Trophoblast cell (in vitro differentiated cells and primary cell): ENCODE data around the gene ALPI.
A peak's percentile ranks its signal among the peaks of the same experiment; 100 is the strongest.

Experiments used
- DNase-seq, 2 donors: peaks; one replicate each; pipeline ENCODE4 v3.0.0-alpha.2; 2016
- H2AFZ ChIP-seq: 2 replicates; pipeline ENCODE4 v1.6.1; 2013; ENCODE audit warnings: low read length, moderate library complexity, mild to moderate bottlenecking; ENCODE audit not compliant: insufficient read depth, poor library complexity
- H2AK5ac ChIP-seq: 2 replicates; pipeline ENCODE4 v1.6.1; 2013; ENCODE audit warnings: mild to moderate bottlenecking, low read length
- H2BK120ac ChIP-seq: 2 replicates; pipeline ENCODE4 v1.6.1; 2013; ENCODE audit warnings: low read length, mild to moderate bottlenecking, moderate library complexity; ENCODE audit not compliant: insufficient read depth, poor library complexity
- H2BK12ac ChIP-seq: 2 replicates; pipeline ENCODE4 v1.6.1; 2013; ENCODE audit warnings: mild to moderate bottlenecking, low read length, moderate library complexity
- H2BK5ac ChIP-seq: 2 replicates; pipeline ENCODE4 v1.6.1; 2013; ENCODE audit warnings: low read length, low read depth, moderate library complexity, mild to moderate bottlenecking; ENCODE audit not compliant: poor library complexity
- H3K14ac ChIP-seq: 2 replicates; pipeline ENCODE4 v1.6.1; 2013; ENCODE audit warnings: mild to moderate bottlenecking, low read length
- H3K18ac ChIP-seq: 2 replicates; pipeline ENCODE4 v1.6.1; 2013; ENCODE audit warnings: mild to moderate bottlenecking, low read length
- H3K23ac ChIP-seq: 2 replicates; pipeline ENCODE4 v1.6.1; 2013; ENCODE audit warnings: low read length
- H3K27ac ChIP-seq: 2 replicates; pipeline ENCODE4 v1.5.1; 2013; ENCODE audit warnings: low read depth, mild to moderate bottlenecking, inconsistent platforms, low read length, moderate library complexity
- H3K27me3 ChIP-seq: 2 replicates; pipeline ENCODE4 v1.6.1; 2013; ENCODE audit warnings: inconsistent platforms, mild to moderate bottlenecking, low read length, moderate library complexity; ENCODE audit not compliant: insufficient read depth
- H3K36me3 ChIP-seq, 2 experiments: 1 replicate in 1 of 2; 2 replicates in 1 of 2; pipeline ENCODE4 v1.6.1; 2013; ENCODE audit warnings: low read length in 2 of 2, mild to moderate bottlenecking in 2 of 2, moderate library complexity in 1 of 2; ENCODE audit not compliant: insufficient read depth in 2 of 2, control insufficient read depth in 1 of 2
- H3K4ac ChIP-seq: 2 replicates; pipeline ENCODE4 v1.6.1; 2013; ENCODE audit warnings: low read depth, mild to moderate bottlenecking, low read length, moderate library complexity
- H3K4me1 ChIP-seq, 2 experiments: 1 replicate in 1 of 2; 2 replicates in 1 of 2; pipeline ENCODE4 v1.6.1; 2013; ENCODE audit warnings: low read length in 2 of 2, mild to moderate bottlenecking in 2 of 2, moderate library complexity in 1 of 2; ENCODE audit not compliant: insufficient read depth in 2 of 2, control insufficient read depth in 1 of 2
- H3K4me2 ChIP-seq: 2 replicates; pipeline ENCODE4 v1.6.1; 2013; ENCODE audit warnings: inconsistent platforms, mild to moderate bottlenecking, low read length, moderate library complexity
- H3K4me3 ChIP-seq: 2 replicates; pipeline ENCODE4 v1.5.1; 2013; ENCODE audit warnings: mild to moderate bottlenecking, low read depth, low read length, inconsistent platforms
- H3K79me1 ChIP-seq: one replicate; pipeline ENCODE4 v1.6.1; 2013; ENCODE audit warnings: low read length
- H3K79me2 ChIP-seq: 2 replicates; pipeline ENCODE4 v1.6.1; 2013; ENCODE audit warnings: low read length, mild to moderate bottlenecking; ENCODE audit not compliant: control insufficient read depth, insufficient read depth, poor library complexity
- H3K9ac ChIP-seq: 2 replicates; pipeline ENCODE4 v1.6.1; 2013; ENCODE audit warnings: mild to moderate bottlenecking, low read length
- H3K9me3 ChIP-seq: 2 replicates; pipeline ENCODE4 v1.6.1; 2013; ENCODE audit warnings: low read depth, mild to moderate bottlenecking, control low read depth, inconsistent platforms, low read length; ENCODE audit not compliant: insufficient read depth
- H4K12ac ChIP-seq: 2 replicates; pipeline ENCODE4 v1.6.1; 2013; ENCODE audit warnings: low read depth, mild to moderate bottlenecking, low read length, moderate library complexity
- H4K8ac ChIP-seq: 2 replicates; pipeline ENCODE4 v1.6.1; 2013; ENCODE audit warnings: low read depth, mild to moderate bottlenecking, low read length, moderate library complexity
- H4K91ac ChIP-seq: one replicate; pipeline ENCODE4 v1.6.1; 2013; ENCODE audit warnings: low read depth, mild to moderate bottlenecking, low read length, moderate library complexity
- WGBS: extraction: QIAGEN DNeasy Blood & Tissue Kit; methylation state at CpG from one replicate; pipeline ENCODE4 v1.1.7; 2013; ENCODE audit warnings: missing lambda C conversion rate; ENCODE audit not compliant: insufficient read length, insufficient coverage; ENCODE audit errors: extremely low coverage; 5-methylcytosine and 5-hydroxymethylcytosine counted together

Gene ALPI

GRCh38 chr2:232436381-232437194, 19.4 kb upstream of the ALPI start:
- Histone ChIP-seq H3K4me1 (peaks cover 2 to 7% of the 10 kb centered on the region in 2 experiments), H3K9me3 (peaks cover 7% of the 10 kb centered on the region), H3K4me3 (no peak overlapping the region), H3K27ac (no peak overlapping the region), H3K79me2 (no peaks in the 10 kb centered on the region), H3K27me3 (no peaks in the 10 kb centered on the region), H4K12ac (no peak overlapping the region), H3K9ac (no peak overlapping the region), H2BK120ac (no peak overlapping the region), H3K4me2 (no peak overlapping the region), H3K36me3 (no peaks in the 10 kb centered on the region), H2BK5ac (no peak overlapping the region), H2BK12ac (no peak overlapping the region), H4K8ac (no peak overlapping the region), H2AFZ (no peak overlapping the region), H4K91ac (no peak overlapping the region), H3K4ac (no peak overlapping the region), H3K14ac (no peak overlapping the region), H3K79me1 (no peaks in the 10 kb centered on the region), H3K18ac (no peak overlapping the region), H2AK5ac (no peak overlapping the region), H3K23ac (no peak overlapping the region)
- WGBS, result no CpG with 5 or more reads among the region's 15 CpGs
- no peak for DNase-seq

GRCh38 chr2:232437195-232437571, 18.8 kb upstream of the ALPI start:
- Histone ChIP-seq H3K4ac (no peak overlapping the region), H2AFZ (no peak overlapping the region), H4K12ac (no peak overlapping the region), H3K9me3 (peaks cover 7% of the 10 kb centered on the region), H3K79me1 (no peaks in the 10 kb centered on the region), H3K4me3 (no peak overlapping the region), H2AK5ac (peak overlapping the region; percentile 26), H3K9ac (no peak overlapping the region), H2BK5ac (no peak overlapping the region), H4K8ac (no peak overlapping the region), H3K79me2 (no peaks in the 10 kb centered on the region), H3K14ac (no peak overlapping the region), H3K27me3 (no peaks in the 10 kb centered on the region), H3K18ac (no peak overlapping the region), H3K23ac (no peak overlapping the region), H4K91ac (no peak overlapping the region), H2BK12ac (no peak overlapping the region), H2BK120ac (no peak overlapping the region), H3K27ac (no peak overlapping the region), H3K4me2 (no peak overlapping the region), H3K4me1 (peaks cover 2 to 7% of the 10 kb centered on the region in 2 experiments), H3K36me3 (no peaks in the 10 kb centered on the region)
- WGBS, result no CpG with 5 or more reads among the region's 12 CpGs
- no peak for DNase-seq

- Histone ChIP-seq H3K18ac (no peak overlapping the region), H3K79me1 (no peaks in the 10 kb centered on the region), H3K4me2 (no peak overlapping the region), H3K4ac (no peak overlapping the region), H3K27ac (no peak overlapping the region), H2BK120ac (no peak overlapping the region), H4K8ac (no peak overlapping the region), H4K12ac (no peak overlapping the region), H3K4me3 (no peak overlapping the region), H3K23ac (no peak overlapping the region), H2AK5ac (no peak overlapping the region), H3K9me3 (peaks cover 5% of the 10 kb centered on the region), H3K79me2 (no peaks in the 10 kb centered on the region), H2BK5ac (no peak overlapping the region), H3K4me1 (peaks cover 0 to 3% of the 10 kb centered on the region in 2 experiments), H3K27me3 (no peaks in the 10 kb centered on the region), H3K14ac (no peak overlapping the region), H3K36me3 (no peaks in the 10 kb centered on the region), H2AFZ (no peak overlapping the region), H3K9ac (no peak overlapping the region), H4K91ac (no peak overlapping the region), H2BK12ac (no peak overlapping the region)
- no peak for DNase-seq
- WGBS, result no CpG with 5 or more reads among the region's 12 CpGs
Measured at GRCh38 chr2:232438091-232438490, 17.9 kb upstream of the ALPI start.

- no CpG with 5 or more reads among the region's 22 CpGs for WGBS
- Histone ChIP-seq H3K27me3 (no peaks in the 10 kb centered on the region), H2BK5ac (no peak overlapping the region), H4K91ac (no peak overlapping the region), H3K36me3 (no peaks in the 10 kb centered on the region), H3K9me3 (peaks cover 5% of the 10 kb centered on the region), H3K4me3 (no peak overlapping the region), H3K27ac (no peak overlapping the region), H3K23ac (no peak overlapping the region), H2AFZ (no peak overlapping the region), H3K79me1 (no peaks in the 10 kb centered on the region), H2BK12ac (no peak overlapping the region), H3K18ac (no peak overlapping the region), H2BK120ac (no peak overlapping the region), H4K12ac (no peak overlapping the region), H4K8ac (no peak overlapping the region), H3K14ac (no peak overlapping the region), H3K4ac (no peak overlapping the region), H3K4me2 (no peak overlapping the region), H3K4me1 (peaks cover 0 to 3% of the 10 kb centered on the region in 2 experiments), H2AK5ac (peak overlapping the region; percentile 55), H3K9ac (no peak overlapping the region), H3K79me2 (no peaks in the 10 kb centered on the region)
- peak; percentile 30 to 56 for DNase-seq
Measured at GRCh38 chr2:232438951-232439757, 16.8 kb upstream of the ALPI start.
